ENCODE data around the gene OR13C3.

GRCh38 chr9:104577263-104577662 is 40.6 kb upstream of the OR13C3 start:
- no peak for TF ChIP-seq POLR2AphosphoS5 (IDR thresholded peaks at IDR 0.05; ENCODE audit: insufficient read depth in 1 of 2, low read depth in 1 of 2)
- TF ChIP-seq CTCF (IDR thresholded peaks at IDR 0.05): no peak
- TF ChIP-seq POLR2A (IDR thresholded peaks at IDR 0.05): no peak

Measured in vagina (tissue), 2 donors.